Vagina (tissue), 2 donors: ENCODE results near the gene OIT3. TPM values are rescaled to one million over a fixed set of nuclear protein-coding genes. Genes with fewer than 3 reads are reported as not detected.

Experiments
- DNase-seq, 2 donors: peaks; one replicate each; pipeline ENCODE4 v3.0.0-alpha.2; 2017; ENCODE audit errors: extremely low spot score in 2 of 2
- H3K27ac ChIP-seq: fragments of 200-600 bp; sonication (generic); one replicate; pipeline ENCODE4 v1.5.1; 2019
- H3K27me3 ChIP-seq: fragments of 200-600 bp; sonication (generic); one replicate; pipeline ENCODE4 v1.5.1; 2019
- H3K36me3 ChIP-seq, 2 donors: fragments of 200-600 bp; sonication (generic); one replicate each; pipeline ENCODE4 v1.5.1; 2017 to 2019
- H3K4me1 ChIP-seq: fragments of 200-600 bp; sonication (generic); one replicate; pipeline ENCODE4 v1.5.1; 2019
- H3K4me3 ChIP-seq, 2 donors: fragments of 200-600 bp; sonication (generic); 1 replicate in 1 of 2; 2 replicates in 1 of 2; pipeline ENCODE4 v1.5.1; 2016 to 2019
- H3K9me3 ChIP-seq: fragments of 200-600 bp; sonication (generic); one replicate; pipeline ENCODE4 v1.5.1; 2019
- POLR2A ChIP-seq, 2 donors: fragments of 450-650 bp; IDR thresholded peaks; one replicate each; pipeline ENCODE4 v1.6.1; 2017; ENCODE audit warnings: antibody characterized with exemption in 2 of 2, mild to moderate bottlenecking in 2 of 2, moderate library complexity in 2 of 2
- POLR2AphosphoS5 ChIP-seq, 2 donors: sonication (generic); formaldehyde crosslinking; IDR thresholded peaks; one replicate each; pipeline ENCODE4 v1.9.0; 2017; ENCODE audit warnings: antibody characterized with exemption in 2 of 2, mild to moderate bottlenecking in 2 of 2, low read depth in 1 of 2; ENCODE audit not compliant: insufficient read depth in 1 of 2
- intact Hi-C: fragments of 100-400 bp; cut with DNase I; formaldehyde crosslinking; loops from one replicate; pipeline ENCODE4 v1.15.1; 2023
- total RNA-seq: library from RNA; depleted of rRNA; stranded (reverse); fragments of >200 nt; gene quantifications from one replicate; pipeline ENCODE4 v1.2.3, GENCODE V29; 2016
- TF ChIP-seq, protein P1 (sequence below), 3 experiments: fragments of 450-650 bp in 2 of 3; fragments of 200-600 bp in 1 of 3; sonication (generic) in 1 of 3; IDR thresholded peaks; one replicate each; pipeline ENCODE4 v1.5.1; 2017 to 2019; ENCODE audit warnings: antibody characterized with exemption in 3 of 3, mild to moderate bottlenecking in 2 of 3, moderate library complexity in 2 of 3

The OIT3 gene
- total RNA-seq, 1 donor from 2014 or later, result not detected

DNA sequence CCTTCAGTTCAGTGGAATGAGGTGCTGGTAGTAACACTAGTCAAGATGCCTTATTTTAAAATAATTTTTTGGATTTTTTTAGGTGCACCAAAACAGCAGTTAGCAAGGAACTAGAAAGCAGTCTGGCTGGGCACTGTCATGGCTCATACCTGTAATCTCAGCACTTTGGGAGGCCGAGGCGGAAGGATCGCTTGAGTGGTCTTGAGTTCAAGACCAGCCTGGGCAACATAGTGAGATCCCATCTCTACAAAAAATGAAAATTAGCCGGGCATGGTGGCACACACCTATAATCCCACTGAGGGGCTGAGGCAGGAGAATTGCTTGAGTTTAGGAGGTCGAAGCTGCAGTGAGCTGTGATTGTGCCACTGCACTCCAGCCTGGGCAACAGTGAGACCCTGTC lies 35.3 kb downstream of the OIT3 start:
- Histone ChIP-seq H3K4me1 (no peaks in the 10 kb centered on the region), H3K4me3 (no peak overlapping the region), H3K27me3 (no peaks in the 10 kb centered on the region), H3K9me3 (no peaks in the 10 kb centered on the region), H3K27ac (no peak overlapping the region), H3K36me3 (no peaks in the 10 kb centered on the region)
- TF ChIP-seq POLR2A (IDR thresholded peaks at IDR 0.05) (no peak), POLR2AphosphoS5 (IDR thresholded peaks at IDR 0.05; ENCODE audit: insufficient read depth in 1 of 2, low read depth in 1 of 2) (no peak)
- TF ChIP-seq, protein P1, sequence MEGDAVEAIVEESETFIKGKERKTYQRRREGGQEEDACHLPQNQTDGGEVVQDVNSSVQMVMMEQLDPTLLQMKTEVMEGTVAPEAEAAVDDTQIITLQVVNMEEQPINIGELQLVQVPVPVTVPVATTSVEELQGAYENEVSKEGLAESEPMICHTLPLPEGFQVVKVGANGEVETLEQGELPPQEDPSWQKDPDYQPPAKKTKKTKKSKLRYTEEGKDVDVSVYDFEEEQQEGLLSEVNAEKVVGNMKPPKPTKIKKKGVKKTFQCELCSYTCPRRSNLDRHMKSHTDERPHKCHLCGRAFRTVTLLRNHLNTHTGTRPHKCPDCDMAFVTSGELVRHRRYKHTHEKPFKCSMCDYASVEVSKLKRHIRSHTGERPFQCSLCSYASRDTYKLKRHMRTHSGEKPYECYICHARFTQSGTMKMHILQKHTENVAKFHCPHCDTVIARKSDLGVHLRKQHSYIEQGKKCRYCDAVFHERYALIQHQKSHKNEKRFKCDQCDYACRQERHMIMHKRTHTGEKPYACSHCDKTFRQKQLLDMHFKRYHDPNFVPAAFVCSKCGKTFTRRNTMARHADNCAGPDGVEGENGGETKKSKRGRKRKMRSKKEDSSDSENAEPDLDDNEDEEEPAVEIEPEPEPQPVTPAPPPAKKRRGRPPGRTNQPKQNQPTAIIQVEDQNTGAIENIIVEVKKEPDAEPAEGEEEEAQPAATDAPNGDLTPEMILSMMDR (IDR thresholded peaks at IDR 0.05), result no peak
- intact Hi-C loops, result no loop called here
- no peak for DNase-seq

DNA sequence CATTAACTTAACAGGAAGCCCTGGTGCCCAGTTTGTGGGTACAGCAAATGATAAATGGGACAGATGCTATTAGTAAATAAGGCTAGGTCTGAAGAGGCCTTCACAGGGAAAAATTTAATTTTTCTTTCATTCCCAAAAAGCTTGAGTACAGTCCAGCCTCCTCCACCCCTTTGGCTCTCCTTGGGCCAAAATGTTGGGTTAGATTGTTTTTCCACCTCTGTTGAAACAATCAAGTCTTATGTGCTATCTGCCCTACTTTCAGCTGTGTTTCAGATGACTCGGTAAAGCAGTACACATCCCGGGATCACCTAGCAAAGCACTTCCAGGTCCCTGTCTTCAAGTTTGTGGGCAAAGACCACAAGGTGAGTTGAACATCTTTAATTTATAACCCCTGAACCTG lies 36.7 kb downstream of the OIT3 start:
- H3K9me3 ChIP-seq, result no peaks in the 10 kb centered on the region
- no peak for DNase-seq
- no peak overlapping the region for H3K27ac ChIP-seq
- no peaks in the 10 kb centered on the region for H3K4me1 ChIP-seq
- intact Hi-C loops, result no loop called here
- H3K36me3 ChIP-seq, result no peaks in the 10 kb centered on the region
- H3K4me3 ChIP-seq, result no peak overlapping the region
- no peaks in the 10 kb centered on the region for H3K27me3 ChIP-seq
- no peak for TF ChIP-seq POLR2A (IDR thresholded peaks at IDR 0.05)
- TF ChIP-seq POLR2AphosphoS5 (IDR thresholded peaks at IDR 0.05; ENCODE audit: insufficient read depth in 1 of 2, low read depth in 1 of 2), result no peak
- TF ChIP-seq, protein P1 (IDR thresholded peaks at IDR 0.05), result no peak

DNA sequence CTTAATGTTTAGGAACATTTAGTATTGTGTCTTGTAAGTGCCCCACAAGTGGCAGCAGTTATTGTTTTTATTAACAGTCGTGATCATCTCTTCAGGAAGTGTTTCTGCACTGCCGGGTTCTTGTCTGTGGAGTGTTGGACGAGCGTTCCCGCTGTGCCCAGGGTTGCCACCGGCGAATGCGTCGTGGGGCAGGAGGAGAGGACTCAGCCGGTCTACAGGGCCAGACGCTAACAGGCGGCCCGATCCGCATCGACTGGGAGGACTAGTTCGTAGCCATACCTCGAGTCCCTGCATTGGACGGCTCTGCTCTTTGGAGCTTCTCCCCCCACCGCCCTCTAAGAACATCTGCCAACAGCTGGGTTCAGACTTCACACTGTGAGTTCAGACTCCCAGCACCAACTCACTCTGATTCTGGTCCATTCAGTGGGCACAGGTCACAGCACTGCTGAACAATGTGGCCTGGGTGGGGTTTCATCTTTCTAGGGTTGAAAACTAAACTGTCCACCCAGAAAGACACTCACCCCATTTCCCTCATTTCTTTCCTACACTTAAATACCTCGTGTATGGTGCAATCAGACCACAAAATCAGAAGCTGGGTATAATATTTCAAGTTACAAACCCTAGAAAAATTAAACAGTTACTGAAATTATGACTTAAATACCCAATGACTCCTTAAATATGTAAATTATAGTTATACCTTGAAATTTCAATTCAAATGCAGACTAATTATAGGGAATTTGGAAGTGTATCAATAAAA lies 38.9 kb downstream of the OIT3 start:
- H3K9me3 ChIP-seq, result no peaks in the 10 kb centered on the region
- H3K27ac ChIP-seq, result no peak overlapping the region
- no peak overlapping the region for H3K4me3 ChIP-seq
- no peaks in the 10 kb centered on the region for H3K4me1 ChIP-seq
- no peak for DNase-seq
- TF ChIP-seq, protein P1 (IDR thresholded peaks at IDR 0.05), result no peak
- TF ChIP-seq POLR2A (IDR thresholded peaks at IDR 0.05) (no peak), POLR2AphosphoS5 (IDR thresholded peaks at IDR 0.05; ENCODE audit: insufficient read depth in 1 of 2, low read depth in 1 of 2) (no peak)
- no peaks in the 10 kb centered on the region for H3K27me3 ChIP-seq
- H3K36me3 ChIP-seq, result no peaks in the 10 kb centered on the region
- intact Hi-C loops, result no loop called here

DNA sequence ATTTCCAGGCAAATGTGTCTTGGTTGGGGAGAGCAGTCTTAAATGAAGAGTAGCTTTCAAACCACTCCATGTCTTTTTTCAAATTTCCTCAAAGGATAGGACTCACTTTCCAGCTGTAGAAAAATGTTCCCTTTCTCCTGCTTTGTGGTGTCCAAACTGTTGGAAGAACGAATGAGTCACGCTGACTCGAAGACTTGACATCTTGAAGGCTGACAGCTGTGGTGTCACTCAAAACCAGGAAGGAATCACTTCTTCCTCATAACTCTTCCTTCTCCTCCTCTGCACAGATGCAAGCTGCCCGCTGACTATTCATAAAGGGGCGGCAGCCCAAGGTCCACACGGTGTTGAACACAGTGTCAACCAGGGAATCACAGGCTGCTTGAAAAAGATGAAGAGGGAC lies 41.8 kb downstream of the OIT3 start:
- TF ChIP-seq, protein P1 (IDR thresholded peaks at IDR 0.05), result no peak
- TF ChIP-seq POLR2A (IDR thresholded peaks at IDR 0.05) (no peak), POLR2AphosphoS5 (IDR thresholded peaks at IDR 0.05; ENCODE audit: insufficient read depth in 1 of 2, low read depth in 1 of 2) (no peak)
- DNase-seq, result no peak
- no peaks in the 10 kb centered on the region for H3K9me3 ChIP-seq
- no peak overlapping the region for H3K27ac ChIP-seq
- no peaks in the 10 kb centered on the region for H3K4me1 ChIP-seq
- H3K36me3 ChIP-seq, result no peaks in the 10 kb centered on the region
- no peaks in the 10 kb centered on the region for H3K27me3 ChIP-seq
- intact Hi-C loops, result no loop called here
- no peak overlapping the region for H3K4me3 ChIP-seq

DNA sequence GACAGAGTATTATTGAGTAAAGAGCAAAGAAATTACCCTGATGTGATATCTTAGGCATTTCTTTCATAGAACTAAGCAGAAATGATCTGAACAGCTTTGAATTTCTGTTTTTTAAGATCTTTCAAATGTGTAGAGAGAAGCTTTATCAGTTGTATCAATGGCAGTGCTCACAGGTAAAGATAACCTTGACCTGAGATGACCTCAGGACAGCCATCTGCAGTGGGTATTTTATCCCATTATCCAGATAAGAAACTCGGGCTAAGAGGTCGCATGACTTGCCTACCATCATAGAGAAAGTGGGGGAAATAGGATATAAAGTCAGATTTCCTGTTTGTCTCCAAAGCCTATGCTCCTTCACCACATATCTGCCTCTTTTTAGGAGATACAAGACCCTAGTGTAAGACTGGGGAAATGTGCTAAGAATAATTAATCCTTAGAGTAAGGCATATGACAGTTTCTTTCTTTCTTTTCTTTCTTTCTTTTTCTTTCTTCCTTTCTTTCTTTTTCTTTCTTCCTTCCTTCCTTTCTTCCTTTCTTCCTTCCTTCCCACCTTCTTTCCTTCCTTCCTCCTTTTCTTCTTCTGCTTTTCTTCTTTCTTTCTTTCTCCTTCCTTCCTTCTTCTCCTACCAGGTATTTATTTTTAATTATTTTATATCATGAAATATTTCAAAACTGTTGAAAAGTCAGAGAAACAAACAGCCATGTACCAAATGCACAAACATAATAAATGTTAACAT lies 50.1 kb downstream of the OIT3 start:
- no peak overlapping the region for H3K27ac ChIP-seq
- intact Hi-C loops, result no loop called here
- H3K36me3 ChIP-seq, result no peaks in the 10 kb centered on the region
- no peaks in the 10 kb centered on the region for H3K4me1 ChIP-seq
- H3K9me3 ChIP-seq, result no peaks in the 10 kb centered on the region
- no peak for DNase-seq
- no peak overlapping the region for H3K4me3 ChIP-seq
- TF ChIP-seq, protein P1 (IDR thresholded peaks at IDR 0.05), result no peak
- TF ChIP-seq POLR2AphosphoS5 (IDR thresholded peaks at IDR 0.05; ENCODE audit: insufficient read depth in 1 of 2, low read depth in 1 of 2) (no peak), POLR2A (IDR thresholded peaks at IDR 0.05) (no peak)
- H3K27me3 ChIP-seq, result no peaks in the 10 kb centered on the region
